Measurements from ENCODE around the gene GSTO2.

Gene GSTO2

DNA sequence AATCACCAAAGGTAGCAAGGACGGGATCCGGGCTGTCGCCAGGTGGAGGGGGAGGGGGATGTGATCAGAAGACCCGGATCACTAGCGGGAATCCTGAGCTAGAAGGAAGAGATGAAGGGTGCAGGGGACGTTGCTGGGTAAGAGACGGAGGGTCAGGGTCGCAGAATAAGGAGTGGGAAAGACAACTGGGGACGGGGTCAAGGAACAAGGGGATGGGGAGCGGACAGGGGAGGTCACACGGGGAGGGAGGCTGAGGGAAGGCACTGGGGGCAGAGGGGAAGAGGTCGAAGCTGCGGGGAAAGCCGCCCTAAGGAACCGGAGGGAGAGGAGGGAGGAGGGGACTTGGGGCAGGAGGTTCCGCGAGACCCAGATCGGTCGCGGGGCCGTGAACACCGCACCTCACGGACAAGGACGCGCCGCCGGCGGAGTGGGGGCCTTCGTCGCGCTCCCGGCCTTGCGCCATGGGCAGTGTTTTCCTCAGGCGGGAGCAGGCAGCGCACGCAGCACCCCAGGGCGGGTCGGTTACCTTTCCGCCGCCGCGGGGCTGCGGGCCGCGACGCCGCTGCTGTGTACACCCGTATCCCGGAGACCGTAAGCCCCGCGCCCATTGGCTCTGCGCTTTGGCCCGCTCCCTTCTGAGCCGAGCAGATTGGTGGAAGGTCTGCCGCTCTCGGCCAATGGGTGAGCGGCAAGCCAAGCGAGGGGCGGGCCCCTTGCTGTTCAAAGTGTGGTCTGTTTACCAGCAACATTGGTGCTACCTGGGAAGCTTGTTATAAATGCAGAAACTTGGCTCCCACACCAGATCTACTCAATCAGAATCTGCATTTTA is 37.0 kb upstream of the GSTO2 start, which contains the start of gene CFAP43 (continued):
- TF ChIP-seq, protein P1, sequence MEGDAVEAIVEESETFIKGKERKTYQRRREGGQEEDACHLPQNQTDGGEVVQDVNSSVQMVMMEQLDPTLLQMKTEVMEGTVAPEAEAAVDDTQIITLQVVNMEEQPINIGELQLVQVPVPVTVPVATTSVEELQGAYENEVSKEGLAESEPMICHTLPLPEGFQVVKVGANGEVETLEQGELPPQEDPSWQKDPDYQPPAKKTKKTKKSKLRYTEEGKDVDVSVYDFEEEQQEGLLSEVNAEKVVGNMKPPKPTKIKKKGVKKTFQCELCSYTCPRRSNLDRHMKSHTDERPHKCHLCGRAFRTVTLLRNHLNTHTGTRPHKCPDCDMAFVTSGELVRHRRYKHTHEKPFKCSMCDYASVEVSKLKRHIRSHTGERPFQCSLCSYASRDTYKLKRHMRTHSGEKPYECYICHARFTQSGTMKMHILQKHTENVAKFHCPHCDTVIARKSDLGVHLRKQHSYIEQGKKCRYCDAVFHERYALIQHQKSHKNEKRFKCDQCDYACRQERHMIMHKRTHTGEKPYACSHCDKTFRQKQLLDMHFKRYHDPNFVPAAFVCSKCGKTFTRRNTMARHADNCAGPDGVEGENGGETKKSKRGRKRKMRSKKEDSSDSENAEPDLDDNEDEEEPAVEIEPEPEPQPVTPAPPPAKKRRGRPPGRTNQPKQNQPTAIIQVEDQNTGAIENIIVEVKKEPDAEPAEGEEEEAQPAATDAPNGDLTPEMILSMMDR (tag by site-specific recombination; IDR thresholded peaks at IDR 0.05) = no peak; the same call in none of the 2 replicates
- TF ChIP-seq TCF7L2 (IDR thresholded peaks at IDR 0.05; ENCODE audit: borderline replicate concordance, low read depth, low read length) = no peak
- TF ChIP-seq, protein P2, sequence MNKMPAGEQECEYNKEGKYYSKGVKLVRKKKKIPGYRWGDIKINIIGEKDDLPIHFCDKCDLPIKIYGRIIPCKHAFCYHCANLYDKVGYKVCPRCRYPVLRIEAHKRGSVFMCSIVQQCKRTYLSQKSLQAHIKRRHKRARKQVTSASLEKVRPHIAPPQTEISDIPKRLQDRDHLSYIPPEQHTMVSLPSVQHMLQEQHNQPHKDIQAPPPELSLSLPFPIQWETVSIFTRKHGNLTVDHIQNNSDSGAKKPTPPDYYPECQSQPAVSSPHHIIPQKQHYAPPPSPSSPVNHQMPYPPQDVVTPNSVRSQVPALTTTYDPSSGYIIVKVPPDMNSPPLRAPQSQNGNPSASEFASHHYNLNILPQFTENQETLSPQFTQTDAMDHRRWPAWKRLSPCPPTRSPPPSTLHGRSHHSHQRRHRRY (tag by site-specific recombination; IDR thresholded peaks at IDR 0.05) = 0 out of 2 replicates have a peak, but pooled peaks have one; percentile 70
- TF ChIP-seq, protein P3, sequence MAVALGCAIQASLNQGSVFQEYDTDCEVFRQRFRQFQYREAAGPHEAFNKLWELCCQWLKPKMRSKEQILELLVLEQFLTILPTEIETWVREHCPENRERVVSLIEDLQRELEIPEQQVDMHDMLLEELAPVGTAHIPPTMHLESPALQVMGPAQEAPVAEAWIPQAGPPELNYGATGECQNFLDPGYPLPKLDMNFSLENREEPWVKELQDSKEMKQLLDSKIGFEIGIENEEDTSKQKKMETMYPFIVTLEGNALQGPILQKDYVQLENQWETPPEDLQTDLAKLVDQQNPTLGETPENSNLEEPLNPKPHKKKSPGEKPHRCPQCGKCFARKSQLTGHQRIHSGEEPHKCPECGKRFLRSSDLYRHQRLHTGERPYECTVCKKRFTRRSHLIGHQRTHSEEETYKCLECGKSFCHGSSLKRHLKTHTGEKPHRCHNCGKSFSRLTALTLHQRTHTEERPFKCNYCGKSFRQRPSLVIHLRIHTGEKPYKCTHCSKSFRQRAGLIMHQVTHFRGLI (tag by site-specific recombination; IDR thresholded peaks at IDR 0.05) = no peak; the same call in 1 of the 2 replicates
- no peak for TF ChIP-seq ZNF114 (tag by site-specific recombination; IDR thresholded peaks at IDR 0.05)
- TF ChIP-seq ZNF335 (tag by site-specific recombination; conservative IDR thresholded peaks at IDR 0.05) = peak; percentile 98
- peak; percentile 62 for TF ChIP-seq PRDM1 (tag by site-specific recombination; IDR thresholded peaks at IDR 0.05)
- no peak for TF ChIP-seq ZFP41 (tag by site-specific recombination; IDR thresholded peaks at IDR 0.05; ENCODE audit: borderline replicate concordance)
- peak; percentile 66; the same call in 1 of the 2 replicates for TF ChIP-seq ZNF76 (tag by site-specific recombination; IDR thresholded peaks at IDR 0.05; ENCODE audit: borderline replicate concordance, low read depth)
- TF ChIP-seq YY1 (tag by site-specific recombination; IDR thresholded peaks at IDR 0.05) = peak; percentile 59; the same call in 1 of the 2 replicates
- 0 out of 2 replicates have a peak, but pooled peaks have one; percentile 47 for TF ChIP-seq ZNF561 (tag by site-specific recombination; IDR thresholded peaks at IDR 0.05; ENCODE audit: borderline replicate concordance)
- TF ChIP-seq ZNF501 (tag by site-specific recombination; IDR thresholded peaks at IDR 0.05) = no peak; the same call in none of the 2 replicates
- peak; percentile 82; the same call in 1 of the 2 replicates for TF ChIP-seq ZNF785 (tag by site-specific recombination; IDR thresholded peaks at IDR 0.05)
- TF ChIP-seq ZSCAN16 (tag by site-specific recombination; IDR thresholded peaks at IDR 0.05) = 0 out of 2 replicates have a peak, but pooled peaks have one; percentile 49
- no peak; the same call in 1 of the 2 replicates for TF ChIP-seq MYNN (tag by site-specific recombination; IDR thresholded peaks at IDR 0.05; ENCODE audit: borderline replicate concordance)
- TF ChIP-seq SALL2 (tag by site-specific recombination; IDR thresholded peaks at IDR 0.05; ENCODE audit: borderline replicate concordance) = no peak
- no peak for TF ChIP-seq SCRT2 (tag by site-specific recombination; IDR thresholded peaks at IDR 0.05)
- TF ChIP-seq, protein P4, sequence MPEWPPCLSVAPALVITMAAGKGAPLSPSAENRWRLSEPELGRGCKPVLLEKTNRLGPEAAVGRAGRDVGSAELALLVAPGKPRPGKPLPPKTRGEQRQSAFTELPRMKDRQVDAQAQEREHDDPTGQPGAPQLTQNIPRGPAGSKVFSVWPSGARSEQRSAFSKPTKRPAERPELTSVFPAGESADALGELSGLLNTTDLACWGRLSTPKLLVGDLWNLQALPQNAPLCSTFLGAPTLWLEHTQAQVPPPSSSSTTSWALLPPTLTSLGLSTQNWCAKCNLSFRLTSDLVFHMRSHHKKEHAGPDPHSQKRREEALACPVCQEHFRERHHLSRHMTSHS (tag by site-specific recombination; IDR thresholded peaks at IDR 0.05) = no peak
- TF ChIP-seq, protein P5, sequence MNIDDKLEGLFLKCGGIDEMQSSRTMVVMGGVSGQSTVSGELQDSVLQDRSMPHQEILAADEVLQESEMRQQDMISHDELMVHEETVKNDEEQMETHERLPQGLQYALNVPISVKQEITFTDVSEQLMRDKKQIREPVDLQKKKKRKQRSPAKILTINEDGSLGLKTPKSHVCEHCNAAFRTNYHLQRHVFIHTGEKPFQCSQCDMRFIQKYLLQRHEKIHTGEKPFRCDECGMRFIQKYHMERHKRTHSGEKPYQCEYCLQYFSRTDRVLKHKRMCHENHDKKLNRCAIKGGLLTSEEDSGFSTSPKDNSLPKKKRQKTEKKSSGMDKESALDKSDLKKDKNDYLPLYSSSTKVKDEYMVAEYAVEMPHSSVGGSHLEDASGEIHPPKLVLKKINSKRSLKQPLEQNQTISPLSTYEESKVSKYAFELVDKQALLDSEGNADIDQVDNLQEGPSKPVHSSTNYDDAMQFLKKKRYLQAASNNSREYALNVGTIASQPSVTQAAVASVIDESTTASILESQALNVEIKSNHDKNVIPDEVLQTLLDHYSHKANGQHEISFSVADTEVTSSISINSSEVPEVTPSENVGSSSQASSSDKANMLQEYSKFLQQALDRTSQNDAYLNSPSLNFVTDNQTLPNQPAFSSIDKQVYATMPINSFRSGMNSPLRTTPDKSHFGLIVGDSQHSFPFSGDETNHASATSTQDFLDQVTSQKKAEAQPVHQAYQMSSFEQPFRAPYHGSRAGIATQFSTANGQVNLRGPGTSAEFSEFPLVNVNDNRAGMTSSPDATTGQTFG (tag by site-specific recombination; IDR thresholded peaks at IDR 0.05; ENCODE audit: borderline replicate concordance) = no peak
- TF ChIP-seq, protein P6, sequence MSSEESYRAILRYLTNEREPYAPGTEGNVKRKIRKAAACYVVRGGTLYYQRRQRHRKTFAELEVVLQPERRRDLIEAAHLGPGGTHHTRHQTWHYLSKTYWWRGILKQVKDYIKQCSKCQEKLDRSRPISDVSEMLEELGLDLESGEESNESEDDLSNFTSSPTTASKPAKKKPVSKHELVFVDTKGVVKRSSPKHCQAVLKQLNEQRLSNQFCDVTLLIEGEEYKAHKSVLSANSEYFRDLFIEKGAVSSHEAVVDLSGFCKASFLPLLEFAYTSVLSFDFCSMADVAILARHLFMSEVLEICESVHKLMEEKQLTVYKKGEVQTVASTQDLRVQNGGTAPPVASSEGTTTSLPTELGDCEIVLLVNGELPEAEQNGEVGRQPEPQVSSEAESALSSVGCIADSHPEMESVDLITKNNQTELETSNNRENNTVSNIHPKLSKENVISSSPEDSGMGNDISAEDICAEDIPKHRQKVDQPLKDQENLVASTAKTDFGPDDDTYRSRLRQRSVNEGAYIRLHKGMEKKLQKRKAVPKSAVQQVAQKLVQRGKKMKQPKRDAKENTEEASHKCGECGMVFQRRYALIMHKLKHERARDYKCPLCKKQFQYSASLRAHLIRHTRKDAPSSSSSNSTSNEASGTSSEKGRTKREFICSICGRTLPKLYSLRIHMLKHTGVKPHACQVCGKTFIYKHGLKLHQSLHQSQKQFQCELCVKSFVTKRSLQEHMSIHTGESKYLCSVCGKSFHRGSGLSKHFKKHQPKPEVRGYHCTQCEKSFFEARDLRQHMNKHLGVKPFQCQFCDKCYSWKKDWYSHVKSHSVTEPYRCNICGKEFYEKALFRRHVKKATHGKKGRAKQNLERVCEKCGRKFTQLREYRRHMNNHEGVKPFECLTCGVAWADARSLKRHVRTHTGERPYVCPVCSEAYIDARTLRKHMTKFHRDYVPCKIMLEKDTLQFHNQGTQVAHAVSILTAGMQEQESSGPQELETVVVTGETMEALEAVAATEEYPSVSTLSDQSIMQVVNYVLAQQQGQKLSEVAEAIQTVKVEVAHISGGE (tag by site-specific recombination; conservative IDR thresholded peaks at IDR 0.05; ENCODE audit: low read depth) = peak; percentile 63
- peak; percentile 92 for TF ChIP-seq SP2 (tag by site-specific recombination; IDR thresholded peaks at IDR 0.05)
- TF ChIP-seq ZNF341 (tag by site-specific recombination; IDR thresholded peaks at IDR 0.05; ENCODE audit: low read depth) = peak; percentile 94
- peak; percentile 86 for TF ChIP-seq ZXDB (tag by site-specific recombination; IDR thresholded peaks at IDR 0.05)
- no peak for TF ChIP-seq ZNF266 (tag by site-specific recombination; IDR thresholded peaks at IDR 0.05; ENCODE audit: low read depth)
- TF ChIP-seq, protein P7, sequence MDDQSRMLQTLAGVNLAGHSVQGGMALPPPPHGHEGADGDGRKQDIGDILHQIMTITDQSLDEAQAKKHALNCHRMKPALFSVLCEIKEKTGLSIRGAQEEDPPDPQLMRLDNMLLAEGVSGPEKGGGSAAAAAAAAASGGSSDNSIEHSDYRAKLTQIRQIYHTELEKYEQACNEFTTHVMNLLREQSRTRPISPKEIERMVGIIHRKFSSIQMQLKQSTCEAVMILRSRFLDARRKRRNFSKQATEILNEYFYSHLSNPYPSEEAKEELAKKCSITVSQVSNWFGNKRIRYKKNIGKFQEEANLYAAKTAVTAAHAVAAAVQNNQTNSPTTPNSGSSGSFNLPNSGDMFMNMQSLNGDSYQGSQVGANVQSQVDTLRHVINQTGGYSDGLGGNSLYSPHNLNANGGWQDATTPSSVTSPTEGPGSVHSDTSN (CRISPR knock-in tag; IDR thresholded peaks at IDR 0.05) = peak; percentile 90
- TF ChIP-seq ZNF621 (tag by site-specific recombination; IDR thresholded peaks at IDR 0.05) = no peak
